GM21515 (cell line): ENCODE data around the gene AAGAB.

ENCODE experiments used
- ATAC-seq: cut with Tn5 transposase; IDR thresholded peaks from one replicate; pipeline ENCODE4 v1.9.1; 2021; ENCODE audit not compliant: unreplicated experiment

Gene AAGAB

DNA sequence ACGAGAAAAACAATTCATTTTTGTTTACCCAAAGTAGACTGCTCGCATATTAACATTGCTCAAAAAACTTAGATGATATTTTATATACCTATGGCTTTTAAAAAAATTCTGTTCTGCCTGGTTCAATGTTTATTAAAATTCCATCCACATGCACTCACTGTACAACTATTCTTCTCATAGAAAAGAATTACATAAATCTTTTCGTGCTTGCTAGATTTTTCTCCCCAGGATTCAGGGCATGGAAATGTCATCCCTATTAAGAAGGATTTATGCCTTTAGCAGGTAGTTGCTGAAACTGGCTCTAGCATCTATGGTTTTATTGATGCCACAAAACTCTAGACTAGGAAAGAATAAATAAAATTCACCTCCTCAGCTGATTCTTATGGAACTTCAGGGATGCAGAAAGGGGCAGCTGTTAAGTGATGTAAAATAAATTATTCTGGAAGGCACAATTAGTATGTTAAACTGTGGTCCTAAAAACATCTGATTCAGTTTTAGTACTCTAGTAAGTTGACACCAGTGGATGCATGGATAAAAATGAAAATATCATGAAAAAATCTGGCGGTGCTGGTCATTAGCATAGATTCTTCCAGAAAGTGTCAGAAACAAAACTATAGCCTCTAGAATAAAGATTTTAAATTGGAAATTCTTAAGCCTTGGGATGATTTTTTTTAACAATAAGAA is 41.6 kb downstream of the AAGAB start:
- ATAC-seq, result no peak

DNA sequence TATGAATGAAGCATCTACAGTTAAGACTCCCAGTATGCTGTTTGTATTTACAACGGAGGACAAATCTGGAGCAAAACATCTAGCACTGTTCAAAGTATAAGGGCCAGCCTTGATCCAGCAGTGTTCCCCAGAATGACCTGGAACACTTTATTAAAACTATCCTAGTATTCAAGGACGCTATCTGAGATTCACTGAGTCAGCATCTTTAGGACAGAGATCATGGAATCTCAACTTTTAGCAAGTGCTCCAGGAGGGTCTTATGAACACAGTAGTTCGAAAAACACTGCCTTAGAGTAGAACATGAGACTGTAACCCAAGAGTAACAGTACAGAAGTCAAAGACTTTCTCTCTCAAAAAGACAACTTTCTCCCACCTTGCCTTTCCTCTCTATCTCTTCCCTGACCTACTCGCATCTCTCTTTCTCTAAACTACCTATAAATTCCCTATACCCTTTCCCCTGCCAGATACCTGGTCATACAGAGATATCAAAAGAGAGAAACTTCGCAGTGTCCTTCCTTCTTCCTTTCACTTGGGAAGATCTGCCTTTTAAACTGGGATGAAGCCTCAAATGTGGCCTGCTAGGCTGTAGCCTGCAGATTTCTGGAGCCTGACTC is 43.8 kb downstream of the AAGAB start:
- no peak for ATAC-seq

GRCh38 chr15:67208396-67208795 is 46.1 kb downstream of the AAGAB start:
- ATAC-seq, result no peak

DNA sequence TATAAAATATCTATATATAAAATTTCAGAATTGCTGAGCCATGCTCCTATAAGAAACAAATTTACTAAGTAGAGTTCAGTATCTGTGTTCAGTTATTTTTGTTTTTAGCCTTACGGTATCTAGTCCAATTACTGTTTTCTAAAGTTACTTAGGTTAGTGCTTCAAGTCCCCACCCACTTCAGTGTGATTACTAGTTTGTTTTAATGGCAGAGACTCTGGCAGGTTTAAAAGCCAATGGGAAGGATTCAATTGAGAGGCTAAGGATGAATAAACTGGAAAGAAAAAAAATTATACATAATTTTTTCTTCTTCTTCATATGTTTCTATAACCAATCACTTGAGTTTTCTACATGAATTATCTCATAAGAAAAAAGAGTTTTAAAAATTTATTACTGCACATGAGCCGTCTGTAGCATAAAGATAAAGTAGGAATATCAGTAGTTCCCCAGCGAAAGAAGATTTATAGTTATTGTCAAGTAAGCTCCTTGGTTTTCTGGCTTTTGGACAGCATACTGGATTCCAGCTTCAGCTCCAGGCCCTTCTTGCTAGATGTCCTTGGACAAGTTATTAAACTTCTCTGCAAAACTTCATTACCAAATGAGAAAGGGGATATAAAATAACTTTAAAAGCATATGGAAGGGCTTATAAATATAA is 46.8 kb downstream of the AAGAB start:
- ATAC-seq, result no peak

GRCh38 chr15:67202991-67203390 is 51.5 kb downstream of the AAGAB start:
- ATAC-seq, result no peak

GRCh38 chr15:67202091-67202490 is 52.4 kb downstream of the AAGAB start:
- no peak for ATAC-seq

- ATAC-seq, result no peak
These were observed 53.3 kb downstream of the AAGAB start for GRCh38 chr15:67201136-67201535.

GRCh38 chr15:67199881-67200763 is 54.3 kb downstream of the AAGAB start:
- no peak for ATAC-seq

- ATAC-seq, result no peak
These were observed 55.1 kb downstream of the AAGAB start for GRCh38 chr15:67199391-67199790.

GRCh38 chr15:67198157-67198754 is 56.2 kb downstream of the AAGAB start:
- ATAC-seq, result peak; percentile 55

- no peak for ATAC-seq
These were observed 57.1 kb downstream of the AAGAB start for GRCh38 chr15:67197364-67197695.

DNA sequence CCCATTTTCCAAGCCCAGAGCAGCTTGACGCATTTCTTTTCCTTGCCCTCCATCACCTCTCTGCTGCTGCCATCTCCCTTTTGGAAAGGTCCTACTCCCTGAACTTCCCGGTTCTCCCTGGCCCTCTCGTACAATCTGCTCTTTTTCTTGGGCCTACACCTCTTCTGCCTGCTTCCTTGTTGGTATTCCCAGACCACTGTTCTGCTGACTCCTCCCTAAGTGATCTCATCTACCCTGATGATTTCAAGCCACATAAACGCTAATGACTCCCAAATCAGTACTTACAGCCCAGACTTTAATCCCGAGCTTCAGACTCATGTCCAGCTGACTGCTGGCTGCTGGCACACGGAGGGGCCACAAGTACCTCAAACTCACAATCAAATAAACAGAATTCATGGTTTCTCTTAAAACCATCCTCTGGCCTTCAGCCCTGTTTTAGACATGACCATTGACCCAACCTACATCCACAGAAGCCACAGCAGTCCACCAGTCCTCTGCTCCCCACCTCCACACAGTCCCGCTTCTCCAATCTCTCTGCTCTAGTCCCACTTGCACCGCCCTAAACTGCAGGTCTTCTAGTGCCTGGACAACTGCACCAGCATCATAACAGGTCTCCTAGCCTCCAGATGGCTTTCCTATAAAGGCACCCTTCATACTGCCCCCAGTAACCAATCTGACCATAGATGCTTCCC is 57.6 kb downstream of the AAGAB start:
- ATAC-seq, result no peak

GRCh38 chr15:67196222-67196621 is 58.2 kb downstream of the AAGAB start:
- ATAC-seq, result no peak

DNA sequence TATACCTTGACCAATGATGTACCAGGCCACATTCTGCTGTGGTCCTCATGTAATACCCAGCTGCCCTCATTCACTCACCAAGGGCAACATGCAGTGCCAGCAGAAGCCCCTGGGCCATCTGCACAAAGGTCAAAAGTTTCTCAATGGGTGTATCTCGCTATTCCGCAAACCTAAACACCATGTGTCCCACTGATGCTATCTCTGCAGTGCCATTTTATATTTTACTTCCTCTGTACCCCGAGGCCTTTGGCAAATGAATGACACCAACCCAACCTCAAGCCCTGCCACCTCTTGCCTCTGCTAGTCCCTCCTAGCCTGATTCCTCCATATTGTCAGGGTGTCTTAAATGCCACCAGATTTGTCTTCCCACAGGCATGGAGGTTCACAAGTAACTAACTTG is 59.2 kb downstream of the AAGAB start:
- no peak for ATAC-seq

- no peak for ATAC-seq
These were observed 60.0 kb downstream of the AAGAB start for GRCh38 chr15:67194171-67195114.

DNA sequence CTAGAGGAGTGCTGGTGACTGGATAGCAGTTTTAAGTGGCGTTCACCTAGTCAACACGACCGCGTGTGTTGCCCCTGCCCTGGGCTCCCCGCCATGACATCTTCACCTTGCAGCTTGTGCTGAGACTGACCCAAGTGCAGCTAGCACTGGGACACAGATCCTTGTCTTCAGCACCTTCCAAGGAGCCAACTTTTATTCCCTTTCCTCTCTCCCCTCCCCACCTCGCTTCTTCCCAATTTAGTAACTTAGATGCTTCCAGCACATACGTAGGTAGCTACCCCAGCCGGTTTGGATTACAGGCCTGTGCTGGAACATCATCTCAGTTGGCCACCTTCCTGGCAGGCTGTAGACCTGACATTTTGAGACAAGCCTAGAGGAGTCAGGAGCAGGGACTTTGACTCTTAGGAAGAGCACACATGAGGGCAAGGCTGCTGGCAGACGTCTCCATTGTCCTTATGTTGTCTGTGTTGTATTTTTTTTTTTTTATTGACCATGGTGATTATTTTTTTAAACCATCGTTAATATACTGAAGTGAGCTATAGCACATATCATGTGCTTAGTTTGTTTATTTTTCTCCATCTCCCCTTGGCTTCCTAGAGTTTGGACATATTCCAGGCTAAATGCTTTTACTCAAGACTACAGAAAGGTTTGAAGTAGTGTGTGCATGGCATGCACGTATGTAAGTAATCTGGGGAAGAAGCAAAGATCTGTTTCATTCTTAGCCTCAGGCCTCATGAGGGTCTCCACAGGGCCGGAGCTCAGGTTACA is 61.1 kb downstream of the AAGAB start:
- ATAC-seq, result no peak

DNA sequence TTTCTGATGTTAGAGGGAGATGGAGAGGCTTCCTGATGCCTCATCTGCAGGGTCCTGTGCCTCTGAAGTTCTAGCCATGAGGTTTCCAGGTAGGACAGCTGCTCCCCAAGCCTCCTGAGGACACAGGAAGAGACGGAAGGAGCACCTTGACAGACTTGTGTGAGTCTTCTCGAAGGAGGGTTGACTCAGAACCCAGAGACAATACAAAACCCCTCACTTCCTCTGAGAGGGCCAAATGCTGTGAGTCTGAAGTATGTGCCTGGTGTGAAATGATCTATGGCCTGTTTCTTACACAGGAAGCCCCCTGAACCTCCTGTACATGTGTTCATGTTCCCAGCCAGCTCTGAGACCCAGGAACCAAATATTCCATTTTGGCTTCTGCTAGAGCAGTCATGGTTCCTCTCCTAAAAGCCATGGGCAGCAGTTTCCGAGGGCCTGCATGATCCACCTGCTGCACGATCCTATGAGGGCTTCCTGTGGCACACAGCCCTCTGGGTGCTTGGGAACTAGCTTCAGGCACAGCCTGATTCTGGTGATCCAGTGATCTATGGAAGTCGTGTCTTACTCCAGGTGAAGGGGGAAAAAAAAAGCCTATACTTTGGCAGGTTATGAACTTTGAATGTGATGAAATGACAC is 62.2 kb downstream of the AAGAB start:
- ATAC-seq, result no peak

- ATAC-seq, result no peak
These were observed 63.6 kb downstream of the AAGAB start for GRCh38 chr15:67190813-67191212.
